ENCODE measurements around the gene MAP4K4. TPM values are rescaled to one million over a fixed set of nuclear protein-coding genes. Genes with fewer than 3 reads are reported as not detected.

MAP4K4 gene
- total and polyA plus RNA-seq, 2 of the 4 experiments (the other 2 are of a cell fraction): 89.4 to 124 TPM

DNA sequence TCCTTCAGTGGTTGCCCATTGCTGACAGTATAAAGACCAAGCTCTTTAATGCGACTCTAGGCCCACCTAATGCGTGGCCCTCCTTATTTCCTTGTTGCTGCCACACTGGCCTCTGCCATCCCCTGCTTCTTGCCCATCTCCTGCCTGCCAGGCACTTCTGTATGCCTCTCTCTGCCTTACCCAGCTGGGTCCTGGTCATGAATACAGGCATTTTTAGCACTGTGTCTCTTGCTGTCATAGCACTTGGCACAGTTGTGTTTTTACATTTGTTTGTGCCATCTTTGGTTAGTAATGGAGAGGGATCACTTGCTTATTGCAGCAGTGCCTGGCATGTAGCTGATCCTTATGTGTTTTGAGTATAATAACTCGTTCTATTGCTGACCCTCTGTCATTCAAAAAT is 38.7 kb downstream of the MAP4K4 start:
- H2BK120ac ChIP-seq (ENCODE audit: low read depth, low read length): no peak overlapping the region
- H3K4me2 ChIP-seq (ENCODE audit: low read depth, low read length): no peak overlapping the region; the same call in 1 of the 2 replicates
- H2AFZ ChIP-seq (replicated peaks; ENCODE audit: low read length, poor library complexity): no peak overlapping the region
- peak overlapping the region; percentile 11 for H2AK5ac ChIP-seq (ENCODE audit: low read depth, low read length)
- dilution Hi-C loops (cut with HindIII; ENCODE audit: low sequenced_read_pairs, unreplicated experiment): no loop called here
- POLR2A ChIA-PET (ENCODE audit: unreplicated experiment): interaction anchor here (0.6 kb wide), 1 partner anchor 20 kb away, joined by 7 read pairs; no protein-coding TSS in a partner anchor
- intact Hi-C loops (cut with micrococcal nuclease): no loop called here
- TF ChIP-seq MAZ (IDR thresholded peaks at IDR 0.05; ENCODE audit: borderline replicate concordance, low read depth, low read length): no peak
- no peak for TF ChIP-seq RCOR1 (IDR thresholded peaks at IDR 0.05; ENCODE audit: insufficient replicate concordance, low read length)
- TF ChIP-seq MAFK (IDR thresholded peaks at IDR 0.05; ENCODE audit: low read depth, low read length): no peak
- no peak for TF ChIP-seq BHLHE40 (IDR thresholded peaks at IDR 0.05; ENCODE audit: low read depth, low read length)
- no peak for TF ChIP-seq RAD21 (IDR thresholded peaks at IDR 0.05; ENCODE audit: low read length)
- TF ChIP-seq FOS (IDR thresholded peaks at IDR 0.05; ENCODE audit: low read depth, low read length): no peak
- no peak for TF ChIP-seq RFX5 (IDR thresholded peaks at IDR 0.05; ENCODE audit: low read depth, low read length)
- TF ChIP-seq POLR2A (IDR thresholded peaks at IDR 0.05; ENCODE audit: low read depth, low read length): no peak
- no peak for TF ChIP-seq SMC3 (IDR thresholded peaks at IDR 0.05; ENCODE audit: low read depth, low read length)
- H3K23ac ChIP-seq (ENCODE audit: low read depth, low read length): peak overlapping the region; percentile 40
- BruUV-seq (replicated peaks): no TSS peak
- peaks cover 39% of the 10 kb centered on the region for H3K9me1 ChIP-seq (ENCODE audit: insufficient read depth, low read length)
- H3K9ac ChIP-seq (ENCODE audit: low read depth, low read length): no peak overlapping the region
- no peak overlapping the region for H3K56ac ChIP-seq (ENCODE audit: extremely low read depth, insufficient read depth, low read length)
- no peaks in the 10 kb centered on the region for H3K9me3 ChIP-seq (ENCODE audit: control insufficient read depth, insufficient read depth, low read length)
- H4K5ac ChIP-seq (ENCODE audit: low read depth, low read length): no peak overlapping the region
- H2BK5ac ChIP-seq (ENCODE audit: low read depth, low read length, poor library complexity, severe bottlenecking): peak overlapping the region; percentile 3
- peak overlapping the region; percentile 38; the same call in 1 of the 2 replicates for H3K14ac ChIP-seq (replicated peaks; ENCODE audit: low read depth, low read length)
- no peak overlapping the region for H4K91ac ChIP-seq (ENCODE audit: insufficient read depth, low read depth, low read length)
- CTCF ChIA-PET: interaction anchor here (0.6 kb wide), 1 partner anchor 89 kb away, joined by 3 read pairs; no protein-coding TSS in a partner anchor
- H3K18ac ChIP-seq (ENCODE audit: low read depth, low read length): no peak overlapping the region; the same call in 1 of the 2 replicates
- peaks cover 2% of the 10 kb centered on the region; the same call in 1 of the 2 replicates for H3K36me3 ChIP-seq (ENCODE audit: control insufficient read depth, insufficient read depth, low read length)
- H2AK9ac ChIP-seq (replicated peaks; ENCODE audit: low read depth, low read length, poor library complexity): no peak overlapping the region
- no peak overlapping the region for H3K27ac ChIP-seq (ENCODE audit: insufficient read depth, low read length)
- H2BK15ac ChIP-seq (ENCODE audit: low read depth, low read length): no peak overlapping the region
- peak overlapping the region; percentile 9; the same call in 1 of the 2 replicates for H3K4ac ChIP-seq (ENCODE audit: low read depth, low read length)
- in situ Hi-C loops (cut with MboI; ENCODE audit: low sequenced_read_pairs): no loop called here
- no peak overlapping the region for H2BK20ac ChIP-seq (ENCODE audit: low read depth, low read length)
- no peak overlapping the region for H4K8ac ChIP-seq (ENCODE audit: low read depth in 2 of 2, low read length in 2 of 2)
- DNase-seq: no peak
- no peak overlapping the region for H3K4me3 ChIP-seq (ENCODE audit: insufficient read depth, low read depth, low read length)
- peaks cover 33% of the 10 kb centered on the region for H3K4me1 ChIP-seq (ENCODE audit: control insufficient read depth, insufficient read depth, low read length)
- WGBS, 2 experiments (ENCODE audit: extremely low coverage in 2 of 2, insufficient read length in 1 of 2): 94% methylated on average over 2 of the region's 3 CpGs; no CpG with 5 or more reads in 1 of the 2 experiments
- H4K20me1 ChIP-seq (ENCODE audit: insufficient read depth, low read length): peaks cover 88% of the 10 kb centered on the region
- H3K79me1 ChIP-seq (ENCODE audit: low read depth in 1 of 2, low read length in 2 of 2): peaks cover 17 to 72% of the 10 kb centered on the region in 2 experiments
- no peak; the same call in 1 of the 2 replicates for ATAC-seq (ENCODE audit: low read depth)
- H3K27me3 ChIP-seq (ENCODE audit: control insufficient read depth, insufficient read depth, low read length): no peaks in the 10 kb centered on the region
